Hepatocyte (in vitro differentiated cells): Measurements from ENCODE around the gene CARD11. TPM values are rescaled to one million over a fixed set of nuclear protein-coding genes. Genes with fewer than 3 reads are reported as not detected.
A peak's percentile ranks its signal among the peaks of the same experiment; 100 is the strongest.

Source experiments
- DNase-seq: peaks from one replicate; pipeline ENCODE4 v3.0.0-alpha.2; 2016; ENCODE audit warnings: low spot score
- H2AFZ ChIP-seq: fragments of 200-600 bp; sonication (generic); 2 replicates; pipeline ENCODE4 v1.6.0; 2016; ENCODE audit warnings: antibody characterized with exemption, mild to moderate bottlenecking
- H3K27ac ChIP-seq: fragments of 200-600 bp; sonication (generic); 2 replicates; pipeline ENCODE4 v1.5.1; 2016; ENCODE audit warnings: mild to moderate bottlenecking
- H3K27me3 ChIP-seq: fragments of 200-600 bp; sonication (generic); 2 replicates; pipeline ENCODE4 v1.6.1; 2016
- H3K36me3 ChIP-seq: fragments of 200-600 bp; sonication (generic); replicated peaks from 2 replicates; pipeline ENCODE4 v1.5.1; 2016; ENCODE audit warnings: low read depth; ENCODE audit not compliant: insufficient read depth
- H3K4me1 ChIP-seq: fragments of 200-600 bp; sonication (generic); 2 replicates; pipeline ENCODE4 v1.5.1; 2016; ENCODE audit warnings: mild to moderate bottlenecking, moderate library complexity; ENCODE audit not compliant: insufficient read depth
- H3K4me2 ChIP-seq: fragments of 200-600 bp; sonication (generic); 2 replicates; pipeline ENCODE4 v1.6.0; 2016
- H3K4me3 ChIP-seq: fragments of 200-600 bp; sonication (generic); 2 replicates; pipeline ENCODE4 v1.5.1; 2016; ENCODE audit warnings: mild to moderate bottlenecking
- H3K79me2 ChIP-seq: fragments of 200-600 bp; sonication (generic); 2 replicates; pipeline ENCODE4 v1.6.0; 2017; ENCODE audit warnings: mild to moderate bottlenecking
- H3K9me2 ChIP-seq: fragments of 200-600 bp; sonication (generic); replicated peaks from 2 replicates; pipeline ENCODE4 v1.6.0; 2017; ENCODE audit warnings: mild to moderate bottlenecking; ENCODE audit not compliant: insufficient read depth
- H3K9me3 ChIP-seq: fragments of 200-600 bp; sonication (generic); 2 replicates; pipeline ENCODE4 v1.5.1; 2016; ENCODE audit warnings: low read depth, mild to moderate bottlenecking
- H4K20me1 ChIP-seq: fragments of 200-600 bp; sonication (generic); 2 replicates; pipeline ENCODE4 v1.6.0; 2016; ENCODE audit warnings: mild to moderate bottlenecking; ENCODE audit not compliant: insufficient read depth, poor library complexity, severe bottlenecking
- CTCF ChIP-seq: fragments of 200-600 bp; sonication (generic); IDR thresholded peaks from 2 replicates; pipeline ENCODE4 v1.5.1; 2016; ENCODE audit warnings: antibody characterized with exemption, mild to moderate bottlenecking; ENCODE audit not compliant: poor library complexity
- EZH2 ChIP-seq: fragments of 200-600 bp; sonication (generic); IDR thresholded peaks from 2 replicates; pipeline ENCODE4 v1.6.1; 2016; ENCODE audit warnings: antibody characterized with exemption, mild to moderate bottlenecking, borderline replicate concordance
- EZH2phosphoT487 ChIP-seq: fragments of 200-600 bp; sonication (generic); IDR thresholded peaks from one replicate; pipeline ENCODE4 v1.6.1; 2018; ENCODE audit warnings: antibody characterized with exemption, mild to moderate bottlenecking, low read depth, moderate library complexity; ENCODE audit not compliant: unreplicated experiment, severe bottlenecking
- WGBS: methylation state at CpG from one replicate; pipeline ENCODE4 v1.1.6; 2016; ENCODE audit warnings: low lambda C conversion rate; ENCODE audit errors: missing lambda C conversion rate; 5-methylcytosine and 5-hydroxymethylcytosine counted together
- polyA plus RNA-seq: library from polyadenylated mRNA; unstranded; fragments of >200 nt; fragmentation: Nextera tagmentation; extraction: Ambion mirVana; gene quantifications from 2 replicates; pipeline ENCODE4 v1.2.1, GENCODE V29; 2016
- total RNA-seq: library from RNA; depleted of rRNA; stranded (reverse); fragments of >200 nt; gene quantifications from 2 replicates; pipeline ENCODE4 v1.2.3, GENCODE V29; 2014

Gene CARD11
- total and polyA plus RNA-seq, 2 experiments from 2014 or later = 9.6 to 10.9 TPM

- Histone ChIP-seq H3K9me2 (no peaks in the 10 kb centered on the region), H3K36me3 (no peaks in the 10 kb centered on the region), H3K27ac (no peak overlapping the region), H3K27me3 (no peaks in the 10 kb centered on the region), H4K20me1 (no peaks in the 10 kb centered on the region), H3K4me1 (no peaks in the 10 kb centered on the region), H3K9me3 (no peaks in the 10 kb centered on the region), H3K79me2 (no peaks in the 10 kb centered on the region), H3K4me2 (no peak overlapping the region), H3K4me3 (no peak overlapping the region), H2AFZ (no peak overlapping the region)
- 73% methylated on average over 7 of the region's 7 CpGs for WGBS
- no peak for DNase-seq
- TF ChIP-seq EZH2 (no peak), CTCF (no peak), EZH2phosphoT487 (no peak)
These were observed 19.5 kb upstream of the CARD11 start for GRCh38 chr7:3063016-3063753.

- no peaks in the 10 kb centered on the region for H3K9me2 ChIP-seq
- H4K20me1 ChIP-seq = no peaks in the 10 kb centered on the region
- H3K36me3 ChIP-seq = no peaks in the 10 kb centered on the region
- WGBS = 44% methylated on average over 9 of the region's 9 CpGs
- H3K4me2 ChIP-seq = peak overlapping the region; percentile 63
- no peak overlapping the region for H2AFZ ChIP-seq
- H3K79me2 ChIP-seq = no peaks in the 10 kb centered on the region
- no peak overlapping the region for H3K4me3 ChIP-seq
- no peaks in the 10 kb centered on the region for H3K27me3 ChIP-seq
- H3K9me3 ChIP-seq = no peaks in the 10 kb centered on the region
- peaks cover 9% of the 10 kb centered on the region for H3K4me1 ChIP-seq
- peak; percentile 12 for DNase-seq
- TF ChIP-seq CTCF (no peak), EZH2phosphoT487 (no peak), EZH2 (no peak)
- H3K27ac ChIP-seq = peak overlapping the region; percentile 43
These were observed 13.4 kb upstream of the CARD11 start for GRCh38 chr7:3057066-3057420.

- H3K27ac ChIP-seq = peak overlapping the region; percentile 43
- H3K4me3 ChIP-seq = no peak overlapping the region
- no peaks in the 10 kb centered on the region for H3K9me3 ChIP-seq
- peak overlapping the region; percentile 63 for H3K4me2 ChIP-seq
- no peaks in the 10 kb centered on the region for H4K20me1 ChIP-seq
- no peak for TF ChIP-seq EZH2
- no peak for TF ChIP-seq EZH2phosphoT487
- no peak for TF ChIP-seq CTCF
- no peaks in the 10 kb centered on the region for H3K79me2 ChIP-seq
- H2AFZ ChIP-seq = no peak overlapping the region
- no peaks in the 10 kb centered on the region for H3K36me3 ChIP-seq
- WGBS = 58% methylated on average over 24 of the region's 24 CpGs
- H3K4me1 ChIP-seq = peaks cover 9% of the 10 kb centered on the region
- DNase-seq = no peak
- H3K27me3 ChIP-seq = no peaks in the 10 kb centered on the region
- H3K9me2 ChIP-seq = no peaks in the 10 kb centered on the region
These were observed 12.8 kb upstream of the CARD11 start for GRCh38 chr7:3056234-3057065.
